Ishikawa (cell line): ENCODE results near the gene ZBTB7C.

Experiments
- CEBPB ChIP-seq: IDR thresholded peaks from 2 replicates; pipeline ENCODE4 v1.6.1; 2012
- CREB1 ChIP-seq: IDR thresholded peaks from 2 replicates; pipeline ENCODE4 v1.6.1; 2012; ENCODE audit warnings: low read depth
- EGR1 ChIP-seq: IDR thresholded peaks from 2 replicates; pipeline ENCODE4 v1.6.1; 2012
- EP300 ChIP-seq: IDR thresholded peaks from 2 replicates; pipeline ENCODE4 v1.6.1; 2012; ENCODE audit warnings: borderline replicate concordance
- FOXM1 ChIP-seq: IDR thresholded peaks from 2 replicates; pipeline ENCODE4 v1.6.1; 2012; ENCODE audit warnings: low read depth, borderline replicate concordance
- MAX ChIP-seq: IDR thresholded peaks from 2 replicates; pipeline ENCODE4 v1.6.1; 2012
- NFIC ChIP-seq: IDR thresholded peaks from 2 replicates; pipeline ENCODE4 v1.6.1; 2012
- RAD21 ChIP-seq: IDR thresholded peaks from 2 replicates; pipeline ENCODE4 v1.6.1; 2012; ENCODE audit warnings: low read depth
- REST ChIP-seq: IDR thresholded peaks from 2 replicates; pipeline ENCODE4 v1.6.1; 2012; ENCODE audit warnings: low read depth, mild to moderate bottlenecking
- TAF1 ChIP-seq: IDR thresholded peaks from 2 replicates; pipeline ENCODE4 v1.6.1; 2012; ENCODE audit warnings: low read depth, mild to moderate bottlenecking
- TCF12 ChIP-seq: IDR thresholded peaks from 2 replicates; pipeline ENCODE4 v1.6.1; 2012; ENCODE audit warnings: low read depth
- TEAD4 ChIP-seq: IDR thresholded peaks from 2 replicates; pipeline ENCODE4 v1.6.1; 2012
- USF1 ChIP-seq: IDR thresholded peaks from 2 replicates; pipeline ENCODE4 v1.6.1; 2012
- YY1 ChIP-seq: IDR thresholded peaks from 2 replicates; pipeline ENCODE4 v1.6.1; 2012; ENCODE audit warnings: low read depth
- ZBTB7A ChIP-seq: IDR thresholded peaks from 2 replicates; pipeline ENCODE4 v1.6.1; 2012; ENCODE audit warnings: low read depth

Gene ZBTB7C

GRCh38 chr18:48428475-48429177 is 19.4 kb upstream of the ZBTB7C start:
- TF ChIP-seq MAX (no peak), EP300 (no peak), NFIC (no peak), YY1 (no peak), CEBPB (no peak), TEAD4 (no peak), RAD21 (no peak), ZBTB7A (no peak), EGR1 (no peak), CREB1 (no peak), TAF1 (no peak), REST (no peak), TCF12 (no peak), USF1 (no peak), FOXM1 (no peak)

- TF ChIP-seq EGR1 (no peak), TCF12 (no peak), CREB1 (no peak), REST (no peak), NFIC (no peak), TEAD4 (no peak), TAF1 (no peak), YY1 (no peak), ZBTB7A (no peak), CEBPB (no peak), RAD21 (no peak), EP300 (no peak)
Measured at GRCh38 chr18:48422947-48423378, 13.8 kb upstream of the ZBTB7C start.

- TF ChIP-seq YY1 (no peak), ZBTB7A (no peak), EP300 (no peak), RAD21 (no peak), MAX (no peak), TCF12 (no peak), REST (no peak), TAF1 (no peak), CEBPB (no peak), CREB1 (no peak), EGR1 (no peak), FOXM1 (no peak)
Measured at GRCh38 chr18:48419277-48420022, 10.3 kb upstream of the ZBTB7C start.

GRCh38 chr18:48418539-48419276 is 9.5 kb upstream of the ZBTB7C start:
- no peak for TF ChIP-seq YY1
- no peak for TF ChIP-seq NFIC
- TF ChIP-seq TEAD4 = no peak
- no peak for TF ChIP-seq TCF12
- TF ChIP-seq EP300 = no peak
- TF ChIP-seq REST = no peak
- TF ChIP-seq CREB1 = no peak
- TF ChIP-seq MAX = no peak
